Tongue (tissue), 2 donors: ENCODE data around the gene TSC22D2. TPM values are rescaled to one million over a fixed set of nuclear protein-coding genes. Genes with fewer than 3 reads are reported as not detected.

Experiments
- DNase-seq: peaks from one replicate; pipeline ENCODE4 v3.0.0-alpha.2; 2015
- total RNA-seq: library from RNA; depleted of rRNA; stranded (reverse); fragments of >200 nt; gene quantifications from one replicate; pipeline ENCODE4 v1.2.3, GENCODE V29; 2014

TSC22D2 gene
- total RNA-seq, 1 donor from 2014 or later = 29.2 TPM

DNA sequence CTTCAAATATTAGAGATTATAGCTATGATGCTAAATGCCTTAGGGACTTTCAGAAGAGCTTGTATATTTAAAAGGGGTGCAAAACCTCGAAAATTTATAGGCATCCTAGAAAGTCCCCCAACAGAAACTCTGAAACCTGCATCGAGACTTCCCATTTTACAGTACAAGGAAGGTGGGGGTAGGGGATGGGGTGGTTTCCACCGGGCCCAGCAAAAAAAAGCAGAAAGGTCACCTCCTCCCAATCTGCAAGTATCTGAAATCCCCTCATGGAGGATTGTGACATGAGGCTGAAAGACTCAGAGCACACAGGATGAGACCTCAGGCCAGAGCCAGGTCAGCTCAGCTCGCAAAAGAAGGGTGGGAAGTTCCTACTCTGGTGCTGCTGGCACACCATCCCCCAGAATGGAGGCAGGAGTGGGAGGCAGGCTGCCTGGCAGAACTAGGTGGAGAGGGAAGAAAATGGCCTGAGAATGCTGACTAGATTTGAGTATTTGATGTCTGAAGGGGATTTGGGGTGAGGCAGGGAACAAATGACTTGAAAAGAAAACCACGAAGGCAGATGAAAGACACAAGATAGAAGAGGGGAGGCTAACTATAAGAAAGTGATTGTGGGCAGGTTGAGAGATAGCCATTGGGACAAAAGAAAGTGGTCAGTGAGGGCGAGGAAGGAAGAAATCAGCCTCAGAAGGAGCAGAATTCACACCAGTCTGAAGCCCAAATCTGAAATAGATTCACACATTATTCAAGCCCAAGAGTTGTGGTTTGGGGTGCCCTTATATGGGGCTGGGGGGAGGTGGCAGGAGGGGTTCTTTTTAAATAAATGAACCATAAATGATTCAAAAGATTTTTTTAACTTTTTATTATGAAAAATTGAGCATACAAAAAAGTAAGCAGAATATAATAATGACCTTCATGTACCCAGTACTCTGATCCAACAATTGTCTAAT, 22.5 kb upstream of the TSC22D2 start:
- no peak for DNase-seq

DNA sequence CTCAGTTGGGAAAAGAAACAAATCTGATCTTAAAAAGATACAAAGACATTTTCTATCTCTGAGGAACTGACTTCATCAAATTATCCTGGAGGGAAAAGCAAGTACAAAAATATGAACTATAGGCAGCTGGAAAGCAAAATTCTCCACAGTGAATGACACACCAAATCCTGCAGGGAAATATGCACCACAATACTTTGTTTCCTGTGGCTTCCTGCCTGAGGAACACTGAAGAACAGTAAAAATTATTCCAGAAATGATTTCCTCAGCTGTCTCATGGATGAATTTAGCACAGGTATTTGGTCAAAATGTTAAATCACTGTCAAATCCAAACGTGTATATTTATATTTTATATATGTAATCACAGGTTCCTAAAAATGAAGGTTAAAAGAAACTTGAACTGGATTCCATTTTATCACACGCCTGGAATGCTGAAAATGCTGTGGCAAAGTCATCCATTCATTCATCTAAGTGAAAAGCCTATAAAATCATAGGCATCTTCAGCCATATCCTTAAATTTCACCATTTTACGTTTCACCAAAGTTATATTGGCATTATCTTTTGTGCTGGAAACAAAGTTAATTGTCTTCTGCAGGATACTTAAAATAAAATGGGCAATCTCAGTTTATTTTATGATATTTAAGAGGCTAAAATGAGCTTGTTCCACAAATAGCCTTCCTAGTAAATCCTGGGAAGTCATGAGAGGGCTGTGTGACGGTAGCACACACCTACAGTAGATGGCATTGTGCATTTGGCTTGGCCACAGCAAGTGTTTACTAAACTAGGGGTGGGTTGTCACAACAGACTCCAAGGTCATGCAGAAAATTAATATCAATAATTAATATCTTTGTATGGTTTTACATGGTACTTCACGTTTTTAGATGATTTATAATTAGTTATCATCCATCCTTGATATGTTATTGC, 19.3 kb upstream of the TSC22D2 start:
- no peak for DNase-seq

DNA sequence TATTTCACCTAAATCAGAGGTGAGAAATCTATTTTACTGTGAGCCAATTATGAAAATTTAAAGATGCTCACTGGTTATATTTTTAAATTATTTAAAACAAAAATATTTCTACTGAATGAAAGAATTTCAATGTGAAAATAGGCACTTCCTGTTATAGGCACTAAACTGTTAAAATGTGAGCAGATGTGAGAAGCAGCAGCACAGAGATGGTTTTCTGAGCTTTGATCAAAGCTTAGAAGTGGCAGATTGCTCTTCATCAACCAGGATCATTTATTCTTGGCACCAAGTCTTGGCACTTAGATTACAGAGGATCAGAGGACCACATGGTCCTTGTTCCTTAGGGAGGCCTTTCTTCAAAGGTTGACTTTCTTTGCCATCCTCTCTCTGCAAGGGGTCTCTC, 18.0 kb upstream of the TSC22D2 start:
- DNase-seq = no peak

DNA sequence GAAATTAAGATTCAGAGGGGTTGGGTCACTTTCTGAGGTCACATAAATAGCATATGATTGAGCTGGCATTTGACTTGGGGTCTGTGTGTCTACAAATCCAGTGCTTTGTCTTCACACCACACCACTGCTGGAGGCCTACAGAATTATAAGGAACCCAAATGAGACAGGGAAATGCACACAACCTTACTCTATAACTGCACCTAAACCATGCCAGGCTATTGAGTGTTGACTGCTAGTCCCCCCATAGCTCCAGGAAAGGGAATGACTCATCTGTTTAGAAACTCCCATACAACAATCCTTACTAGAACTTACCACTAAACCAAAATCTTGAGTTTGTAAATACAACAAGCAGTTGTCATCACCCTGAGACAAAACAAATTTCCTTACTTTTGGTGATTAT, 16.9 kb upstream of the TSC22D2 start:
- DNase-seq = no peak

DNA sequence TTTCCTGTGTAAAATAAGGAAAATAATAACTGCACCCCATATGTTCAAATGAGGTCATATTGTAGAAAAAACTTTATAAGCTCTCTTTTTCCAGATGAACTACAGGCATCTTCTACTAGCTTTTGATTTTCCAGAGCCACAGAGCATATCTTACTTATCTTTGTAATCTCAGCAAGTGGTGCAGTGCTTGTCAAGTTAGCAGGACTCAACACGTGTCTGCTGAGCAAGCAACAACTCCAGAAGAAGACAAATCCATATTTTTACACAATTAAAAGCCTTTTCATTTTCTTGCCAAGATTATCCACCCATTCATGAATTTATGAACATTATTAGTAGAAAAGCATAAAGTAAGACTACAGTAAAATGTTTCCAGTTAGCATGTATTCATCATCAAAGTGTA, 14.4 kb upstream of the TSC22D2 start:
- DNase-seq = no peak

DNA sequence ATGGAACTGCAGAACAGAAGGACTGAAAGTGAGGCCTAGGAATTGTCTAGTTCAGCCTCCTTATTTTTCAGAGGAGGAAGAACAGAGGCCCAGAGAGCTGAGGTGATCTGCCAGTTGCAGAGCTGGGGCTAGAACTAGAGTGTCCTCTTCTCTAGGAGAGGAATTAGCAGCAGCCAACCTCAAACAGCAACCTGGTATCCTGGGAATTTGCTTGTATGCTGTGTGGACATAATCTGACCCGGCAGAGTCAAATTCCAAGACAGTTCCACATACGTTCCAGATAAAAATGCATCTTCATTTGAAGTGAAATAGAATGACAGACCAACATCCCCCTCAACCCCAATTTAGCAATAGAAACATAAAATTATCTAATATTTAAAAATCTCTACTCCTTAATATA, 13.5 kb upstream of the TSC22D2 start:
- DNase-seq = peak; percentile 16

DNA sequence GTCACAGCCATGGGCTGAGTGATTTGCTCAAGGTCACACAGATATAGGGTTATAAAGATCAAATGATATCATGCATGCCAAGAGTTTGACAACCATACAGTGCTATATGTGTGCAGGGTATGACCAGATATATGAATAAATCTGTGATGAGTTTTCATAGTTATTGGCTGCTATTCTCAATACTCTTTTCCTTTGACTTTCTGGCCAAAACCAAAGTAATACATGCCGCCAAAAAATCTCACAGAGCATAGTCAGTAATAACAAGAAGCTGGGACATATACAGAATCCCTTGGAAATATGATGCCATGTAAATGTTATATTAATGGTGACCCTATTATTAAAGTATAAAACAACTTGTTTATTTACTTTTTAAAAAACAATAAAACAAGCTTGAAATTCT, 11.6 kb upstream of the TSC22D2 start:
- peak; percentile 20 for DNase-seq

DNA sequence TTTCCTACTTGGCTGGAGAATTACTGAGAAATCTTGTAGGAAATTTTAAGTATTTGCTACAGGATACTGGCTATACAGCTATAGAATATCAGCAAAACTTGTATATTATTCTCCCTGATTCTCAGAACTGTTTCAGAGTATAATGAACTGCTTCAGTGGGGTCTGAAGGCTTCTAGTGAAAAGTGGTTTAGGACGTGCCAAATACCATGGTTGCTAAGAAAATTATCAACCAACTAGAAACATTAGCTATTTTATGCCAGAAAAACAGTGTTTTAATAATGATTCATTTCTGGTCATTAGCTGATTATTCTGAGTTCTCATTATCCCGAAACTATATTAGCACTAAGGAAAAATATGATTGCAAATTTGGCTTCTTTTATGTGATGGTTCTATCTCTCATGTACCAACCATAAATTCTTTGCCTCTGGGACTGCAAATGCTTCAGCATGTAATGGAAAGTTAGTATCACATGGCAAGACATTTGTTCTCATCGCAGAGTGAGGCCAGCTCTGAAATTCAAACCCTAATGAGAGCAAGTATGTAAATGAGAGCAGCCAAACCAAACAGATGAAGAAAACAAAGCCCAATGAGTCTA, 11.0 kb upstream of the TSC22D2 start:
- peak; percentile 87 for DNase-seq

DNA sequence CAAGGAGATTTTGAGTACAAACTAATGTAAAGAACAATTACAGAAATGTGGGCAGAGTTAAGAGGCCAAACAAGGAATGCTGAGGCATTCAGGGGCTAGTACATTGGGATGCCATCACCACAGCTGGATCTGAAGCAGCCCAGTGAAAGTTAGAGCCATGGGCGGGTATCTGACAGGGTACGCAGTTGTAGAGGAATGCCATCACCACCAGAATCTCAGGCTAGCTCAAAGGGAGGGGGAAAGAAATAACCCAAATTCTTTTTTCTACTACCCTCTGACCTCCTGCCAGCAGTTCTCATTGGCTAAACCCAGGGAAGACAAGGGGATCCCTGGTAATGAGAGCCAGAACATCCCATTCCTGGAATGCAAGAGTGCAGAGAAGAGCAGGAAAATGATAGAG, 9.0 kb upstream of the TSC22D2 start:
- no peak for DNase-seq

DNA sequence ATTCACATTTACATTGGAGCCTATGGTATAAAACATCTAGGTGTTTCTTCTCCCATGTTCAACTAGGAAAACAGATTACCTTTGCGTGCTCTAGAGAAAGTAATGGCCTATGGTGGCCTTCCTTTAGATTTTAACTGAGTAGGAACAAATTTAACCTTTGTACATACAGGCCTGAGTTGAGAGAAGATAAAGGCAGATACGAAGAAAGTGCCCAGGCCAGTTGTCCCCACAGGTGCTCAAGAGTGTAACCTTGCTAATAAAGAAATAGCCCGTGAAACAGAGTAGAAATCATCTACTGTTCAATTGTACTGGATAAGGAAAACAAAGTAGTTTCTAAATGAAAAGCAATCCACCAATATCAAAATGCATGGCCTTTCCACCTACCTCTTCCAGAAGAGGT, 6.8 kb upstream of the TSC22D2 start:
- no peak for DNase-seq

DNA sequence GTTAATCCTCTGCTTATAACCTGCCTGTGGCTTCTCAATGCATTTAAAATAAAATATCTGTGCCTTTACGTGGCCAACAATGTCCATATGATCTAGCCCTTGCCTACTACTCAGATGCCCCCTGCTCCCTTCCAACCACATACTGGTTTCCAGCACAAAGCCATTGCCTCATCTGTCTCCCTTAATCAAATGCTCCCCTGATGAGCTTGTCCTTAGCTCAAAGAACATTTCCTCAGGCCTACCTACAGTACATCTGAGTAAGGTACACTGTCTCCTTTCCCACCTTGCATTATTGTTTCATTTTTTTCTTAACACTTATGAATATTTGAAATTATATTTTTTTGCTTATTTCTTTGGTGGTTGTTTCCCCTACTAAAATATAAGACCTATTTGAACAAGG, 5.9 kb upstream of the TSC22D2 start:
- no peak for DNase-seq

DNA sequence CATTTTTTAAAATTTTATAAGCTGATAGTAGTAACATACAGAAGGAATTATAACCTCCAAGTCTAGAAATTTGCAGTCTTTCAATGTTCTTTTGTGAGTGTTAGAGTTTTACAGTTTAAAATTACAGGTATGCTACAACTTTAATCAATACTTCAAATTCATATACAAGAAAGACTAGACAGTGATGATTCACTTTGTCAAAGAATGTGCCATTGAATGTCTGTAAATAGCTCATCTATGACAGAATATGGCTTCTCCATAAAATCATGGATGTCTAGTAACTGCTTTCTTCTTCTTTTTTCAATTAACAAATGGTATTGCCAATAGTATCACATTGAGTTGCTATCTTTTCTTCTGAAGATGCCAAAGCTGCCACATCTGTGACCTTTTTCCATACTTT, 4.1 kb upstream of the TSC22D2 start:
- DNase-seq = no peak

DNA sequence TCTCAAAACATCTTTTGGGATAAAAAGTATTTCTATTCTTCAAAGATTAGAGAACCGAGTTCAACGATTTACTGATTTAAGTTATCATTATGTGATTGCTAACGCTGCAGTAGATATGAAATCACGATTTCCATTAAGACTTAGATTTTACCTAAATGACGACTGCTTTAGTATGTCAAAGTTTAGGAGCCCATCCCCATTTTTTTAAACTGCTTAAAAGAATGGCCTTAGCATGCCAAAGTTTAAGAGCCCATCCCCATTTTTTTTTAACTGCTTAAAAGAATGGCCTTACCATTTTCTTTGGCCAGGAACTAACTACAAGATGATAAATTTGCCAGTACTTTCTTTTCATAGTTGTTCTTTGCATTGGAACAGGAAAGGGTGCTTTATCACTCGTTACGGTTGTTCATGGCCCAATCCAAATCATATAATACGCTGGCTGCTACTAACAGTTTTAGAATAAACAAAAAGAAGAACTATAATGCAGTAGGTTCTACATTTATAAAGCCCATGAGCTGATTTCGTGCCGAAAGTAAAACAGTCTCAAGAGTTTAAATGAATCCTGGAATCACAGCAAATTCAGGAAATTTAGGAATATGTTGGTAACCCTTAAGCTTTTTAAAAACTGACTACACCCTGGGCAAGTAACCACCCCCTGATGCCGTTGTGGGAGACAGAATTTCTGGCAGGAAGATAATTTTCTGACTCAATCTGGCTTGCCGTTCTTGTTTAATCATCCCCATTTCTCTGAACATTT, 869 bp upstream of the TSC22D2 start:
- no peak for DNase-seq

DNA sequence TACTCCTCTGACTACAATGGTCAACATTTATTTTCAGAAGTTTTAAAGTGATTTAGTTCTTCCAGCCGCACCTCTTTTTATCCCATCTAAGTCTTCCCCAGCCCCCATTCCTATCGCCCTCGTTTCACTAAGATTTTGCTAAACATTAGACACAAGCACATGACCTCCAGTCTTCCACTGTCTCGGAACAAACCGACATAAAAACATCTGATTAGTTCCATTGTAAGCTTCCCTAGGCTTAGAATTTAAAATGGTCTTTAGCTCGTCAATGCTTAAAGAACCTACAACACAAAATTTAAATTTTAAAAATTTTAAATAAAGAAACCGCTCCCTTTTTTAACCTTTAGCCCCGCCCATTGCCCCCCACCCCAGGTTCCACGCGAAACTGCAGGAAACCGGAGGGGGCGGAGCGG, 284 bp upstream of the TSC22D2 start:
- DNase-seq = no peak

DNA sequence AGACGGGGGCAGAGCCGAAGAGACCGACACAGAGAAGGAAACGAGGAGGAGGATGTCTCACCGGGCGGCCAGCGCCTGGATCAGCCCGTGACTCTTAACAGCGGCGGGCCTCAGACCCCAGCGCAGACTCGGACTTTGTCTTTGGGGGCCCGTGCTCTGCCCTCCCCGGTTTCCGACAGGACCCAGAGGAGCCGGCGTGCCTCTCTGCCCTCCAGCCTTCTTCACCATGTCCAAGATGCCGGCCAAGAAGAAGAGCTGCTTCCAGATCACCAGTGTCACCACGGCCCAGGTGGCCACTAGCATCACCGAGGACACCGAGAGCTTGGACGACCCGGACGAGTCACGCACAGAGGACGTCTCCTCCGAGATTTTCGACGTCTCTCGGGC, 1.0 kb downstream of the TSC22D2 start:
- no peak for DNase-seq

DNA sequence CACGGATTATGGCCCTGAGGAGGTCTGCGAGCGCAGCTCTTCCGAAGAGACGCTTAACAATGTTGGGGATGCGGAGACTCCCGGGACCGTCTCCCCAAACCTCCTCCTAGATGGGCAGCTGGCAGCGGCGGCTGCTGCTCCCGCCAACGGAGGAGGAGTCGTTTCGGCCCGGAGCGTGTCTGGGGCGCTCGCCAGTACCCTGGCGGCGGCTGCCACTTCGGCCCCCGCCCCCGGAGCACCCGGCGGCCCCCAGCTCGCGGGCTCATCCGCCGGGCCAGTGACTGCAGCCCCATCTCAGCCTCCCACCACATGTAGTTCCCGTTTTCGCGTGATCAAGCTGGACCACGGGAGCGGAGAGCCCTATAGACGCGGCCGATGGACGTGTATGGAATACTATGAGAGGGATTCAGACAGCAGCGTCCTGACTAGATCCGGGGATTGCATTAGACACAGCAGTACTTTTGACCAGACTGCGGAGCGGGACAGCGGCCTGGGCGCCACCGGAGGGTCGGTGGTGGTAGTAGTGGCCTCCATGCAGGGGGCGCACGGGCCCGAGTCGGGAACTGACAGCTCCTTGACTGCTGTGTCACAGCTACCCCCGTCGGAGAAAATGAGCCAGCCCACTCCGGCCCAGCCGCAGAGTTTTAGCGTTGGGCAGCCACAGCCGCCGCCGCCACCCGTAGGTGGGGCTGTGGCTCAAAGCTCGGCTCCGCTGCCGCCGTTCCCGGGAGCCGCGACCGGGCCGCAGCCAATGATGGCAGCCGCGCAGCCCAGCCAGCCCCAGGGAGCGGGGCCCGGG, 1.6 kb downstream of the TSC22D2 start:
- peak; percentile 87 for DNase-seq

DNA sequence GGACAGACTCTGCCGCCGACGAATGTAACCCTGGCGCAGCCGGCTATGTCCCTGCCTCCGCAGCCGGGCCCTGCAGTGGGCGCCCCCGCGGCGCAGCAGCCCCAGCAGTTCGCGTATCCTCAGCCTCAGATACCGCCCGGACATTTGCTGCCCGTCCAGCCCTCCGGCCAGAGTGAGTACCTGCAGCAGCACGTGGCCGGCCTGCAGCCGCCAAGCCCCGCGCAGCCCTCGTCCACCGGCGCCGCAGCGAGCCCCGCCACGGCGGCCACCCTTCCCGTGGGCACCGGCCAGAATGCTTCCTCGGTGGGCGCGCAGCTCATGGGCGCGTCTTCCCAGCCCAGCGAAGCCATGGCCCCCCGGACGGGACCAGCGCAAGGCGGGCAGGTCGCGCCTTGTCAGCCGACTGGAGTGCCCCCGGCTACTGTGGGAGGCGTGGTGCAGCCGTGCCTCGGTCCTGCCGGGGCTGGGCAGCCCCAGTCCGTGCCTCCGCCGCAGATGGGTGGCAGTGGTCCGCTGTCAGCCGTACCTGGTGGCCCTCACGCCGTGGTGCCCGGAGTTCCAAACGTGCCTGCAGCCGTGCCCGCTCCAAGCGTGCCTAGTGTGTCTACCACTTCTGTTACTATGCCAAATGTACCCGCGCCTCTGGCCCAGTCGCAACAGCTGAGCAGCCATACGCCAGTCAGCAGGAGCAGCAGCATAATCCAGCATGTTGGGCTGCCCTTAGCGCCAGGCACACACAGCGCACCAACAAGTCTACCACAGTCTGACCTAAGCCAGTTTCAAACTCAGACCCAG, 2.4 kb downstream of the TSC22D2 start:
- peak; percentile 83 for DNase-seq

DNA sequence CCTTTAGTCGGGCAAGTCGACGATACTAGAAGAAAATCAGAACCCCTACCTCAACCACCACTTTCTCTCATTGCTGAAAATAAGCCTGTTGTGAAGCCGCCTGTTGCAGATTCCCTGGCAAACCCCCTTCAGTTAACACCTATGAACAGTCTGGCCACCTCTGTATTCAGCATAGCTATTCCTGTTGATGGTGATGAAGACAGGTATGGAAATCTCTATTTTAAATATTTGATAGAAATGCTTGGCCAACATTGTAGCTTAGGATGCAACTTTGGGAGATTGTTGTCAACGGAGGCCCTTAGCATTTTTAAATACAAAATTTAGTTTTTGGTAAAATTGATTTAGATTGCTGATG, 3.0 kb downstream of the TSC22D2 start:
- DNase-seq = no peak

DNA sequence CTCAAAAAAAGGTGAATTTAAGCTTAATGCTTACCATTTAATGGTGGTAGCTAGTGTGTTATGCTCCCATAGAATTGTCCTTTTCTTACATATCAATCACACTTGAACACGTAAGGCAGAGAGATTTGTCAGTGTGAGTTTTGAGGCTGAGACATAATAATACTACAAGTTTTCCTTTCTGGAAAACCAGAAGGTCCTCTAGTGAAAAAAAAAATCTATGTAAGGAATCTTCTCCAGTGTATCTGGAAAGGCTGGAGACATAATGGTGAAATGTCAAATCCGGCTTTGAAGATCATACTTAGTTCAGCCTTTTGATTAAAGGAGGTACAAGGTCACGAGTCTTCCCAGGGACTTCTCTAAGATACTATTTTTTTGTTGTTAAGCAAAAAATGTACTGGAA, 3.4 kb downstream of the TSC22D2 start:
- DNase-seq = peak; percentile 13

DNA sequence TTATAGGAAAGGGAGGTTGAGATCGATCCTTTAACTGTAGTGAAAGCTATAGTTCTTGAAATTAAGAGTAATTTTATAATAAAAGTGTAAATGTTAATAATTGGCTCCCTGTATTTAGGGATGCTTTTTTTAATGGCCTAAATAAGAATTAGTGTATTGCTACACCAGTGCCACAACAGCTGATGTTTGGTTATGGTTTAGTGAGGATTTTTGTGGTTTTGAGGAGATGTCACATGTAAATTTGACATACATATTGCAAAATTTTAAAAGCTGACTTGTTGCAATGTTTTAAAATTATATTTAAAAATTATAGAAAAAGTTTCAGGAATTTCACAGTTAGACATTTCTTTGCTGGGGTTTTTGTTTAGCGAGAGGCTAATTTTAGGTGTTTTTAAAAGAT, 3.9 kb downstream of the TSC22D2 start:
- DNase-seq = no peak
